ENCODE measurements around the gene TGDS.

GRCh38 chr13:94610475-94610874 is 14.5 kb upstream of the TGDS start:
- TF ChIP-seq SUZ12 (IDR thresholded peaks at IDR 0.05; ENCODE audit: extremely low read depth, insufficient read depth, insufficient read length) (no peak), YY1 (IDR thresholded peaks at IDR 0.05; ENCODE audit: insufficient read depth, insufficient read length) (no peak)

Measured in NT2/D1 (cell line).